GM12801 (cell line): ENCODE measurements around the gene MYO18A.

Experiments
- TF ChIP-seq, protein P1 (sequence below): IDR thresholded peaks from one replicate; pipeline ENCODE4 v1.5.1; 2011; ENCODE audit warnings: control low read depth; ENCODE audit not compliant: insufficient read length; ENCODE audit errors: extremely low read depth

Gene MYO18A

DNA sequence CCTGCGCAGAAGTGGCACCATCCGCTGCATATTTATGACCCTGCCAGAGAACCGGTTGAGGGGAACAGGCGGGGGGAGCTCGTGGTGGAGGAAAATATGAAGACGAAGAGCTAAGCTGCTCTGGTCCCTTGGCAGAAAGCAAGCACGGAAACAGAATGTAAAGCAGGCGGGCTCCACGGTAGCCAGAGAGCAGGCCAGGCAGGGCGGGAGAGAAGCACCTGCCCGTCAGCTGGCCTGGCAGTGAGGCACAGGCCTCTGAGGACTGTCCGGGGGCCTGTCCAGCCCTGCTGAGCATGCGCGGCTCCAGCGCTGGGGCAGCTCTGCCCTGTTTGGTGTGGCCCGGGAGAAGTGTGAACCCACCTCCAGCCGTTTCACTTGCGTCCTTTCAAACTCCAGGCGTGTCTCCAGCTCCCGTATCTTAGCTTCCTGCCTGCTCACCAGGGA is 90.6 kb downstream of the MYO18A start:
- TF ChIP-seq, protein P1, sequence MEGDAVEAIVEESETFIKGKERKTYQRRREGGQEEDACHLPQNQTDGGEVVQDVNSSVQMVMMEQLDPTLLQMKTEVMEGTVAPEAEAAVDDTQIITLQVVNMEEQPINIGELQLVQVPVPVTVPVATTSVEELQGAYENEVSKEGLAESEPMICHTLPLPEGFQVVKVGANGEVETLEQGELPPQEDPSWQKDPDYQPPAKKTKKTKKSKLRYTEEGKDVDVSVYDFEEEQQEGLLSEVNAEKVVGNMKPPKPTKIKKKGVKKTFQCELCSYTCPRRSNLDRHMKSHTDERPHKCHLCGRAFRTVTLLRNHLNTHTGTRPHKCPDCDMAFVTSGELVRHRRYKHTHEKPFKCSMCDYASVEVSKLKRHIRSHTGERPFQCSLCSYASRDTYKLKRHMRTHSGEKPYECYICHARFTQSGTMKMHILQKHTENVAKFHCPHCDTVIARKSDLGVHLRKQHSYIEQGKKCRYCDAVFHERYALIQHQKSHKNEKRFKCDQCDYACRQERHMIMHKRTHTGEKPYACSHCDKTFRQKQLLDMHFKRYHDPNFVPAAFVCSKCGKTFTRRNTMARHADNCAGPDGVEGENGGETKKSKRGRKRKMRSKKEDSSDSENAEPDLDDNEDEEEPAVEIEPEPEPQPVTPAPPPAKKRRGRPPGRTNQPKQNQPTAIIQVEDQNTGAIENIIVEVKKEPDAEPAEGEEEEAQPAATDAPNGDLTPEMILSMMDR: no peak

GRCh38 chr17:29086628-29087332 is 93.4 kb downstream of the MYO18A start:
- TF ChIP-seq, protein P1: no peak

DNA sequence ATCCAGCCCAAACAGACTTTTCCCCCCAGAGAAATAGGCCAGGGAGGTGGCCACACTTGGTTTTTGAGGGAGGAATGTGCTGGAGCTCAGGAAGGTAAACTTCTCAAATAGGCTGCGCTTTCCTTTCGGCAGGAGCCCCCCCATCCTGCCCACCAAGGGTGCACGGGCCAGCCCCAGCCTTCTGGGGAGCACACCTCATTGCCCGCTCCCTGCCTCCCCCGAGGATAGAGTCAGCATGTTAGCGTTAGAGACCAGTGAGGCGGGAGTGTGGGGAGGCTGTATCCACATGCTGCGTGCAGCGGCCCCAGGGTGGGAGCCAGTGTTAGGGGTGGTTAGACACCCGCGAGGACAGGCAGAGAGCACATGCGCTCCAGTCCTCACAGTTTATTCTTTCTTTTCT is 95.0 kb downstream of the MYO18A start:
- TF ChIP-seq, protein P1: no peak

- TF ChIP-seq, protein P1: no peak
Observed at GRCh38 chr17:29084541-29085146, 95.6 kb downstream of the MYO18A start.

- TF ChIP-seq, protein P1: no peak
Observed at GRCh38 chr17:29080965-29081364, 99.2 kb downstream of the MYO18A start.

- TF ChIP-seq, protein P1: no peak
Observed at GRCh38 chr17:29080323-29080722, 99.9 kb downstream of the MYO18A start.

- TF ChIP-seq, protein P1: no peak
Observed at GRCh38 chr17:29079887-29080286, 100.3 kb downstream of the MYO18A start.
